CD4-positive, alpha-beta T cell treated with Interleukin-21 for 1 hour (primary cell): ENCODE data around the gene NAT14.
"Not testable (repeated sequence)": the region's sequence is repeated elsewhere in the genome, so short reads cannot be mapped to it uniquely, and the experiment has no call there.

ENCODE experiments used
- DNase-seq: peaks from one replicate; pipeline ENCODE4 v3.0.0-alpha.2; 2020

NAT14 gene

GRCh38 chr19:55487924-55488687, 3.1 kb downstream of the NAT14 start, which contains the start of gene SSC5D:
SSC5D (plus strand) TSS chr19:55488436; CDS start chr19:55488590, 154 bp downstream.
- DNase-seq = no peak

DNA sequence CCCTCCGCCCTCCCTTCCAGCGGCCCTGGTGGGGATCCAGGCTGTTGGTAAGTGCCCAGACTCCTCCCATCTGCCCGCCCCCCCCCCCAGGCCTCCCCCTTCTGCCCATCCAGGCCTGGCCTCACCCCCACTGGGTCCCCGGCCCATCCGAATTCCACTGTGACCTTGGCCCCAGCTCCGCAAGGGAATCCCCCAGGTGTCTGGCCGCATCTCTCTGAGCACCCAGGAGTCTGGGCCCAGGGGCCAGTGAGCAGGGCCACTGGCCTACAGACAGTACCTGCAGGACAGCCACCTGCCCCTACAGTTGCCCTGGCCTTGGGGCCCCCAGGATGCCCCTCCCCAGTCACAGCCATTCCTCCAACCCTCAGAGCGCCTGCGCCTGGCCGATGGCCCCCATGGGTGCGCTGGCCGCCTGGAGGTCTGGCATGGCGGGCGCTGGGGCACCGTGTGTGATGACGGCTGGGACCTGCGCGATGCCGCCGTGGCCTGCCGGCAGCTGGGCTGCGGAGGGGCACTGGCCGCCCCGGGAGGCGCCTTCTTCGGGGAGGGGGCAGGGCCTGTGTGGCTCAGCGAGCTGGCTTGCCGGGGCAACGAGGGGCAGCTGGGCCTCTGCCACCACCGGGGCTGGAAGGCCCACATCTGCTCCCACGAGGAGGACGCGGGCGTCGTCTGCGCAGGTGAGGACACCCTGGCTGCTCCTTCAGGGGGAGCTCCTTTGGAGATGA, 4.2 kb downstream of the NAT14 start:
- no peak for DNase-seq

DNA sequence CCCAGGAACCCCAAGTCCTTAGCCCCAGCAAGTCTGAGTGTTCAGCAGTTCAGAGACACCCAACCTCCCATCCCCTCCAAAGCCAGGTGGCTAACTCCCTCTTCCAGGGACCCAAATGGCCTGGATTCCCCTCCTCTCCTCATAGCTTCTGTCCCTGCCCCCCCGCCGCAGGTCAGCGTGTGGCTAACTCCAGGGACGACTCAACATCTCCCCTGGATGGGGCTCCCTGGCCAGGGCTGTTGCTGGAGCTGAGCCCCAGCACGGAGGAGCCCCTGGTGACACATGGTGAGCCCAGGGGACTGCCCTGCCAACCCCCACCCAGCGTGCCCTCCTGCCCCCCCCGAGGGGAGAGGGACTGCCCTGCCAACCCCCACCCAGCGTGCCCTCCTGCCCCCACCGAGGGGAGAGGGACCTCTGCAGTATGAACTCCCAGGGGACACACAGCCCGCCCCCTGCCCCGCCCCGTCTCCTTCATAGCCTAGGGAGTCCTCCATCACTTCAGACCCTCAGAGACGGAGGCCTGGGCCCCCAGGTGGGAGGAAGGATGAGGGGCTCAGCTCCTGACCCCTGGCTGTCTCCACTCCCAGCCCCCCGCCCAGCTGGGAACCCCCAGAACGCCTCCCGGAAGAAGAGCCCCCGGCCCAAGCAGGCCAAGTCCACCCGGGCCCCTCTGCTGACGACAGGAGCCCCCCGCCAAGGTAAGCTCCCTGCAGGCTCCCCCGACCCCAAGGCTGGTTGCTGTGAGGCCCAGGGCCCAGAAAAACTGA, 4.9 kb downstream of the NAT14 start:
- no peak for DNase-seq

GRCh38 chr19:55490478-55491432, 5.8 kb downstream of the NAT14 start:
- DNase-seq = no peak

DNA sequence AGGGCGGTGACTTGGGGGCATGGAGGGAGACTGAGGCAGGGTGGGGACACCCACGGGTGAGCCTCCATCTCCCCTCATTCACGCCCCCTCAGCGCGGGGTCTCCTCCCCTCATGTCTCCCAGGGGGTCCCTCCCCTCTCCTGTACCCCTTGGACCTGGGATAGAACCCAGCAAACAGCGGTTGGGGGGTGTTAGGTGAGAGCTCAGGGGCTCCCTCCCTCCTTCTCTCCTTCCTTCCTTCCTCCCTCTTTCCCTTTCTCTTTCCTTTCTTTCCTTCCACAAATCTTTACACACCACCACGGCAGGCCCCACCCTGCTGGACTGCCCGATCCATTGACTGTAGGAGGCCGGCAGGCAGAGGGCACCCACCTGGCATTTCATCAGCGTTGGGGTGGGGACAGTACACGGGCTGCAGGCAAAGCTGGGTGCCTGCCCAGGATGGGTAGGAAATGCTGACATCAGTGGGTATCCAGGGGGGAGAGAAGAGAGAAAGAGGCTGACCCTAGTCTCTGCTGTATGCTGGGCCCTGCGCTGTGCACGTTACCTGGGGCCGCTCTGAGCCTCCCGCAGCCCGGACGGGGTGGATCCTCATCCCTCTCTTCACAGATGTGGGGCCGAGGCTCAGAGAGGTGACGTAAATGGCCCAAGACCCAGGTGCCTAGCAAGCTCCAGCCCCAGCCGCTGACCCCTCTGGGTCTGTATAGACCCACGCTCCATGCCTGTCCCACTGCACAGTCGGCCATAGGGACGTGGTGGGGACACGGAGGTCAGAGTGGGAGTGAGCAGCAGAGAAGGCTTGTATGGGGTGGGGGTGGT, 6.8 kb downstream of the NAT14 start:
- DNase-seq = no peak

- DNase-seq = no peak
Observed at GRCh38 chr19:55492362-55492944, 7.5 kb downstream of the NAT14 start.

DNA sequence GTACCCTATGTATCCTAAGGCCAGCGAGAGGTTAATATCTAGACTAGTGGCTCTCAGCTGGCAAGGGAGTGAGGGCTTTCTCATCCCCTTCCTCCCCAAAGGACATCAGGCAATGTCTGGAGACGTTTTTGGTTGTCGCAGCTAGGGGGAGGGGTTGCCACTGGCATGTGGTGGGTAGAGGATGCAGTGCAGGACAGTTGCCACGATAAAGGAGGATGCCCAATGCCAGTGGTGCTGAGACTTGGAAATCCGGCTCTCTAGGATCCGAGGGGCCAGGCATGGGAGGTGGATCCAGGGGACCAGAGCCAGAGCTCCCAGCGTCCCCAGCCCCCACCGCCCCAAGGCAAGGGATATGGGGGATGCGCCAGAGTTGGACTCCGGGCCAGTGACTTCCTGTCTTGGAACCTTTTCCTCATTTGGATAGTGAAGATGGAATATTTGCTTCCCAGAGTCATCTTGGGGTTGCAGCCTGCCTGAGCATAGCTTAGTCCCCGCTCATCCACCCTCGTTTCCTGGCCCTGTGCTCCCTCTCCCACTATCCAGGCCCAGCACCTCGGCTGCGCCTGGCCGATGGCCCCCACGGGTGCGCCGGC, 8.2 kb downstream of the NAT14 start:
- no peak for DNase-seq

DNA sequence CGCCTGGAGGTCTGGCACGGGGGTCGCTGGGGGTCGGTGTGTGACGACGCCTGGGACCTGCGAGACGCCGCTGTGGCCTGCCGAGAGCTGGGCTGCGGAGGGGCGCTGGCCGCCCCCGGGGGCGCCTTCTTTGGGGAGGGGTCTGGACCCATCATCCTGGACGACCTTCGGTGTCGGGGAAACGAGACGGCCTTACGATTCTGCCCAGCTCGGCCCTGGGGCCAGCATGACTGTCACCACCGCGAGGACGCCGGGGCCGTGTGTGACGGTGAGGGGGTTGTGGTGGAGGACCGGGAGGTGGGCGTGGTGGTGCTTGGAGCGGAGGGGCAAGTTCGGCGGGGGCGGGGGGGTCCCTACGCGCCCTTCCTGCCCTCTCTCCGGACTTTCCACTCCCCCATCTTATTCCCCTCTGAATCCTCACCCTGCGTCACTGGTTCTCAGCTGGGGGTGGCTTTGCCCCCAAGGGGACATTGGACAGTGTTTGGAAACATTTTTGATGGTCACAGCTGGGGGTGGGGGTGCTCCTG, 8.7 kb downstream of the NAT14 start:
- DNase-seq = no peak

DNA sequence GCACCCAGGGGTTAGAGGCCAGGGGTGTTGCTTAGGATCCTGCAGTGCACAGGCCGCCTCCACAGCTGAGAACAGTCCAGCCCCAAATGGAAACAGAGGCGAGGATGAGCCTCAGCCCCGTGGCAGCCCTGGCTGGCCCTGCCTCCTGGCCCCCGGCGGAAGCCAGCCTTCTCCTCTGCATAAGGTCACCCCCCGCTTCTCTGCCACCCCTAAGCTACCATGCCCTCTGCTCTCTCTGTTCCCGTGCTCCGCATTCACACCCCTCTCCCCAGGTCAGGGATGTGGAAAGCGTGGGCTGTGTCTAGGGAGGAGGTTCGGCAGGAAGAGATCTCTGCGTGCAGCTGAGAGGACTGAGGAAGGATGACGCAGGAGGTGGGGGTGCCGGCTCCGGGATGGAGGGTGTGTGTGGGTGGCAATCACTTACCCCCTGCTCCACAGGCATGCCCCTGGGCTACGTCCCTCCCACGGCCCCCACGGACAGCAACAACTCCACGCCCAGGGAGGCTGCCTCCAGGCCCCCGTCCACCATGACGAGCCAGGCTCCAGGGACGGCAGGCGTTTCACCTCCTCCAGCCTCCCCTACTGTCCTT, 9.3 kb downstream of the NAT14 start:
- no peak for DNase-seq

DNA sequence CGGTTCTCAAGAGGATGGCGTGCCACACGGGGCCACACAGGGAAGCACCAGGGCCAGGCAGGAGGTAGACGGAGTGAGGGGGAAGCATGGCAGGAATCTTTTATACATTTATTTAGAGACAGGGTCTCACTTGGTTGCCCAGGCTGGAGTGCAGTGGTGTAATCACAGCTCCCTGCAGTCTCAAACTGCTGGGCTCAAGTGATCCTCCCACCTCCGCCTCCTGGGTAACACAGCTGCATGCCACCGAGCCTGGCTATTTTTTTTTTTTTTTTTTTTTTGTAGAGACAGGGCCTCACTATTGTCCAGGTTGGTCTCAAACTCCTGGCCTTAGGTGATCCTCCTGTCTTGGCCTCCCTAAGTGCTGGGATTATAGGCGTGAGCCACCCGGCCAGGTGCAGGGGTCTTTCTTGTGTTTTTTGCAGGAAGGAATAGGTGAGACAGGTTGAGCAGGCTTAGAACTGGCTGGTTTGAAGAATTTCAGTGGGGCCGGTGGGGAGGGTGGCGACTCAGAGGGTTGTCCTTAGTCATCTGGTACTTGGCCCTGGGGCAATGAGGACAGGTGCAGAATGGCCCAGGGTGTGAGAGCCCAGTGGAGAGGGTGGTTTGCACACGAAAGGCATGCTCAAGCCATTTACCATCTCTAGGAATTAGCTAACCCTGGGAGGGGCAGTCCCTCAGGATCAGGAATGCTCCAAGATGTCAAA, 10.8 kb downstream of the NAT14 start:
- DNase-seq = no peak

DNA sequence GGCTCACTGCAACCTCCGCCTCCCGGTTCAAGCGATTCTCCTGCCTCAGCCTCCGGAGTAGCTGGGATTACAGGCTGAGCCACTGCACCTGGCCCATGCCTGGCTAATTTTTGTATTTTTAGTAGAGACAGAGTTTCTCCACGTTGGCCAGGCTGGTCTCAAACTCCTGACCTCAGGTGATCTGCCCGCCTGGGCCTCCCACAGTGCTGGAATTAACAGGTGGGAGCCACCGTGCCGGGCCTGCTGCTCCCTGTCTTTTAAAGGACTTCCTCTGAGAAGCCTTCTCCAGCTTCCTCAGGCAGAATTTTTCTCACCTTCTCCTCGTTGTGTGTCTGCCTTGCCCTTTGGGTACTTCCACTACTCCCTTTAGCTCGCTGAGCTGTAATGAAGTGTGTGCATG, 11.8 kb downstream of the NAT14 start:
- DNase-seq = not testable (repeated sequence)

DNA sequence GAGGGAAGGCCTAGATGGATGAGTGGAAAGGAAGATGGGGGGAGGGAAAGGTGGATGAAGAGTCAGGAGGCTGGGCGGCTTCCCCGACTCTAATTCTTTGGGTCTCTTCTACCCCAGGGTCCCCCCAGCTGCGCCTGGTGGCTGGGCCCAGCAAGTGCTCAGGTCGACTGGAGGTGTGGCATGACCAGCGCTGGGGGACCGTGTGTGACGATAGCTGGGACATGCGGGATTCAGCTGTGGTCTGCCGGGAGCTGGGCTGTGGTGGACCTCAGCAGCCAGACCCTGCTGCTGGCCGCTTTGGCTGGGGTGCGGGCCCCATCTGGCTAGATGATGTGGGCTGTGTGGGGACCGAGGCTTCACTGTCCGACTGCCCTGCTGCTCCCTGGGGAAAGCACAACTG, 12.8 kb downstream of the NAT14 start:
- DNase-seq = no peak

DNA sequence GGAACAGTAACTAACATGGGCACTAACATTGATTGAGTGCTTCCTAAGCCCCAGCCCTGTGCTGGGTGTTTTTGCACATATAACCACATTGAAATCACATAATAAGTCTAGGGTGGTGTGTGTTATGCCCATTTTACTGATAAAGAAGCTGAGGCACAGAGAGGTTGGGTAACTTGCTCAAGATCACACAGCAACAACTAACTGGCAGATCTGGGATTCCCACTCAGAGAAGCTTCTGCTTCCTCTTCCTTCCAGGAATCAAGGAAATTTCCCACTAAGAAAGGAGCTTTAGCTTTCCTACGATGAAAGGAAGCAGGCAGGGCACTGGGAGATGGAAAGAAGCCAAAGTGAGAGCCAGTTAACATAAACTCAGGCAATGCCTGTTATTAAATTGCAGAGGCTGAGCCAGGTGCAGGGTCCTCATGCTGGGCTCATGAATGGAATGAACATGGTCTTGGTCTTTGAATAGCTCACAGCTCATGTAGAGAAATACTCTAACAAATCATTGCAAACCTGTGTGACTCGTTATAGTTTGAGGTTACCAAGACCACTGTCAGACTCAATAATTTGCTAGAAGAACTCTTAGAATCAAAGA, 13.4 kb downstream of the NAT14 start:
- no peak for DNase-seq

GRCh38 chr19:55500368-55500952, 15.5 kb downstream of the NAT14 start:
- no peak for DNase-seq

- no peak for DNase-seq
Observed at GRCh38 chr19:55502197-55502952, 17.4 kb downstream of the NAT14 start.

DNA sequence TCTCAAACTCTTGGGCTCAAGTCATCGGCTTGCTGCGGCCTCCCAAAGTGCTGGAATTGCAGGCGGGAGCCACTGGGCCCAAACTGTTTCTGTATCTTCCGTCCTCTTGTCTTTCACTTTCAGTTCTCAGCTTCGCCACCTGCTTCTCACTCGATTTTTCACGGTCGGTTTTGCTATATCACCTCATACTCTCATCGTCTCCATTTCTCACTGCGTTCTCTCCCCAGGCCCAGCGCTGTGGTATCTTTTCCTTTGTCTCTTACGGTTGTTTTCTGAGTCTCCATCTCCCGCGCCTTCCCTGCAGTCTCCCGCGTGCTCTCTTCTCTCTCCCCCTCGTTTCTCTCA, 18.1 kb downstream of the NAT14 start:
- DNase-seq = no peak

DNA sequence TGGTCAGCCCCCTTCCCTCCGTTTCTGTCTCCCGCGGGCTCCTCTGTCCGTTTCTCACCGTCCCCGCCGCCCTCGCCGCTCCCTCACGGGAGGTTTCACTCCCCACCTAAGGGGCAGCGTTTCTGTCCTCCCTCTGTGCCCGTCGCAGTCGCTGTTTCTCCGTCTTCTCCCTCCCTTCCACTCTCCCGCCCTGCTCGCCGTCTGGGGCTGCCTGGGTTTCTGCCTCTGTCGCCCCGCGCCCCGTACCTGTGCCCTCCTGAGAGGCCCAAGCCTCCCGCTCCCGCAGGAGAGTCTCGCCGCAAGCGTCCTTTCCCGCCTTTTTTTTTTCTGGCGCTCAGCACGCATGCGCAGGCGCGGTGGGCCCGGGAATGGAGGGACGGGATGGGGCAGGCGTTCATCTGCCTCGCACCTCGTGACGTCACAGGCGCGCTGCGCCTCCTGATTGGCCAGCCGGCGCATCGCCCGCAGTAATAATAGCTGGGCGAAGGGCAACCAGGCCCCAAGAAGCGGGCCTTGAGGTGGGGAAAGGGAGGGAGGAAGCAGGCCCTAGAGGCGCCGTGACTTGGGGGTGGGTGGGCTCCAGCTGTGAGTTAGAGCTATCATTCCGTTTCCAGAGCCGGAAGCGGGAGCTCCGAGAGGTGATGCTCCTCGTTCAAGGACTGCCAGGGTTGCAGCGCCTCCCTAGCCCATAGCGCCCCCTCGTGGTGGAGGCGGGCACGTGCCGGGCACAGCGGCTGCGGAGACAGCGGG, 18.7 kb downstream of the NAT14 start:
- peak; percentile 92 for DNase-seq
